KMS-11 (cell line): ENCODE data around the gene PARD3B.

ENCODE experiments used
- H2AFZ ChIP-seq: fragments of 200-600 bp; sonication (generic); 2 replicates; pipeline ENCODE4 v1.6.1; 2016; ENCODE audit warnings: antibody characterized with exemption, mixed run types, low read depth
- H3K27ac ChIP-seq: fragments of 200-600 bp; sonication (generic); 2 replicates; pipeline ENCODE4 v1.6.1; 2016; ENCODE audit warnings: mild to moderate bottlenecking, mixed run types
- H3K27me3 ChIP-seq: fragments of 200-600 bp; sonication (generic); 2 replicates; pipeline ENCODE4 v1.6.1; 2017; ENCODE audit warnings: mild to moderate bottlenecking, low read depth, mixed run types, moderate library complexity; ENCODE audit not compliant: insufficient read depth
- H3K36me3 ChIP-seq: fragments of 200-600 bp; sonication (generic); 2 replicates; pipeline ENCODE4 v1.6.1; 2017; ENCODE audit warnings: mild to moderate bottlenecking, mixed run types; ENCODE audit not compliant: insufficient read depth
- H3K4me1 ChIP-seq: fragments of 200-600 bp; sonication (generic); 2 replicates; pipeline ENCODE4 v1.6.1; 2016; ENCODE audit warnings: mild to moderate bottlenecking, low read depth, mixed run types; ENCODE audit not compliant: poor library complexity, severe bottlenecking
- H3K4me2 ChIP-seq: fragments of 200-600 bp; sonication (generic); 2 replicates; pipeline ENCODE4 v1.7.0; 2016; ENCODE audit warnings: mild to moderate bottlenecking, mixed run types
- H3K4me3 ChIP-seq: fragments of 200-600 bp; sonication (generic); IDR thresholded peaks from 2 replicates; pipeline ENCODE4 v1.6.1; 2017; ENCODE audit warnings: low read depth, low read length, mixed read lengths; ENCODE audit not compliant: insufficient read depth
- H3K79me2 ChIP-seq: fragments of 200-600 bp; sonication (generic); 2 replicates; pipeline ENCODE4 v1.6.1; 2016; ENCODE audit warnings: low read depth, mixed run types; ENCODE audit not compliant: insufficient read depth
- H3K9ac ChIP-seq: fragments of 200-600 bp; sonication (generic); 2 replicates; pipeline ENCODE4 v1.6.1; 2016; ENCODE audit warnings: mild to moderate bottlenecking, mixed run types
- H4K20me1 ChIP-seq: fragments of 200-600 bp; sonication (generic); 2 replicates; pipeline ENCODE4 v1.6.1; 2016; ENCODE audit warnings: mild to moderate bottlenecking, mixed run types; ENCODE audit not compliant: insufficient read depth
- TF ChIP-seq, protein P1 (sequence below): fragments of 200-600 bp; sonication (generic); conservative IDR thresholded peaks from 2 replicates; pipeline ENCODE4 v1.6.1; 2017; ENCODE audit warnings: low read depth, mild to moderate bottlenecking, antibody characterized with exemption, low read length, moderate library complexity, mixed read lengths

The PARD3B gene

DNA sequence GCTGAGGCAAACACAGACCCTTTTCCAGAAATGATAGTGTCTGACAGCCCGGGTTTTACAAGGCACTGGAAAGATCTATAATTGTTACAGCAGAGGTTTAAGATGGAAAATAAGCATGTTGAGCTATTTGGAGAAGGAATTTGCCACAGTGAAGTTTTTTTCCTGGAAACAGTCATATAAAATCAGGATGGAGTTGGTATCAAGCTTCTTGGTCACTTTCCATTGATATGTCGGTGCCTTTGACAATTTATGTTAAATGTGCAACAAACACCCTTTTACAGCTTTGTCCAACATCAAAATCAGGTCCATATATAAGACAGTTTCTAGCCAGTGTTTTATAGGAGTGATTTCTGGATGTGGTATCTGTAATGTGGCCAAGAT is 1019.9 kb downstream of the PARD3B start:
- Histone ChIP-seq H3K4me3 (no peak overlapping the region), H3K4me2 (no peak overlapping the region), H3K27me3 (no peaks in the 10 kb centered on the region), H3K4me1 (no peaks in the 10 kb centered on the region), H3K36me3 (no peaks in the 10 kb centered on the region), H3K79me2 (no peaks in the 10 kb centered on the region), H2AFZ (no peak overlapping the region), H3K27ac (no peak overlapping the region), H3K9ac (no peak overlapping the region), H4K20me1 (no peaks in the 10 kb centered on the region)
- TF ChIP-seq, protein P1, sequence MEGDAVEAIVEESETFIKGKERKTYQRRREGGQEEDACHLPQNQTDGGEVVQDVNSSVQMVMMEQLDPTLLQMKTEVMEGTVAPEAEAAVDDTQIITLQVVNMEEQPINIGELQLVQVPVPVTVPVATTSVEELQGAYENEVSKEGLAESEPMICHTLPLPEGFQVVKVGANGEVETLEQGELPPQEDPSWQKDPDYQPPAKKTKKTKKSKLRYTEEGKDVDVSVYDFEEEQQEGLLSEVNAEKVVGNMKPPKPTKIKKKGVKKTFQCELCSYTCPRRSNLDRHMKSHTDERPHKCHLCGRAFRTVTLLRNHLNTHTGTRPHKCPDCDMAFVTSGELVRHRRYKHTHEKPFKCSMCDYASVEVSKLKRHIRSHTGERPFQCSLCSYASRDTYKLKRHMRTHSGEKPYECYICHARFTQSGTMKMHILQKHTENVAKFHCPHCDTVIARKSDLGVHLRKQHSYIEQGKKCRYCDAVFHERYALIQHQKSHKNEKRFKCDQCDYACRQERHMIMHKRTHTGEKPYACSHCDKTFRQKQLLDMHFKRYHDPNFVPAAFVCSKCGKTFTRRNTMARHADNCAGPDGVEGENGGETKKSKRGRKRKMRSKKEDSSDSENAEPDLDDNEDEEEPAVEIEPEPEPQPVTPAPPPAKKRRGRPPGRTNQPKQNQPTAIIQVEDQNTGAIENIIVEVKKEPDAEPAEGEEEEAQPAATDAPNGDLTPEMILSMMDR, result no peak

DNA sequence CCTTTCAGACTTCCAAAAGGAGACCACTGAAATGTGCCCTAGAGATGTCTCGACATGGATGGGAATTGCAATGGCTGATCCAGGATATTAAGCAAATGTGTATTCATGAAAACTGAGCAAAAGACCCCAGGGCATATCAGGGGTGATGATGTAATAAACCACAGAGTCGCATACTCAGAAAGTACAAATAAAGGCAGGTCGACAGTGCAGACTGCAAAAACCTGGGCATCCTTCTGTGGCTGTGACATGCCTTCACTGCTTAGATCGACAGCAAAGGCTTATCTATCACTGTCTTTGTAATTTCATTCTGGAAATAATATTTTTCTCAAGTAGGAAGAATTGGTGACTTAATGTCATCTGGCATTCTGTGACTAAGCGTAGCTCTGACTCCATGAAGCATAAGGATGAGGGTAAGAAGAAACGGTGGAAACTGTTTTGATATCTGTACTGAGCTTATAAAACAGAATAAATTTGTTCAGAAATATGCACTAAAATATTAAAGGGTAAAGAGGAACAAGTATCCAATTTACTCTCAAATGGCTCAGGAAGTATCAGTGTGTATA is 1021.4 kb downstream of the PARD3B start:
- TF ChIP-seq, protein P1, result no peak
- Histone ChIP-seq H3K79me2 (no peaks in the 10 kb centered on the region), H2AFZ (no peak overlapping the region), H3K4me2 (no peak overlapping the region), H4K20me1 (no peaks in the 10 kb centered on the region), H3K27ac (no peak overlapping the region), H3K4me1 (no peaks in the 10 kb centered on the region), H3K27me3 (no peaks in the 10 kb centered on the region), H3K4me3 (no peak overlapping the region), H3K36me3 (no peaks in the 10 kb centered on the region), H3K9ac (no peak overlapping the region)

GRCh38 chr2:205568620-205569019 is 1023.3 kb downstream of the PARD3B start:
- no peak overlapping the region for H3K4me3 ChIP-seq
- no peak overlapping the region for H3K27ac ChIP-seq
- H3K36me3 ChIP-seq, result no peaks in the 10 kb centered on the region
- no peaks in the 10 kb centered on the region for H3K27me3 ChIP-seq
- H3K9ac ChIP-seq, result no peak overlapping the region
- H3K79me2 ChIP-seq, result no peaks in the 10 kb centered on the region
- no peaks in the 10 kb centered on the region for H4K20me1 ChIP-seq
- no peak overlapping the region for H2AFZ ChIP-seq
- H3K4me1 ChIP-seq, result no peaks in the 10 kb centered on the region
- no peak overlapping the region for H3K4me2 ChIP-seq
- TF ChIP-seq, protein P1, result no peak

DNA sequence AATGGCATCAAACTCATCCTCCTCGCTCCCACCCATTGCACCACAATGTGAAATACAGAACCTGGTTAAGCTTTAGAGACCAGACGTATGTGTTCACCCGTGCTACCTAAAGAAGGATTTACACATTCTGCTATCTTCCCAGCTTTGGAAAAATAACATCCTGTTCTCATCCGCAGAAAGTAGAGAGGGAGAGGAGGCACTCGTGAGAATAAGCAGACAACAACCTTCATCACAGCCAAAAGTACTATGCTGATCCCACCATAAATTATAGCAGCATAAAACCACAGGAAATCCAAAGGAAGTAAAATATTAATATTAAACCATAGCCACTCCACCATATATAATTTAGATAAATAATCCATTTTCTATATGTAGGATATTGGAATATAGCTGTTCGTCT is 1025.4 kb downstream of the PARD3B start:
- no peaks in the 10 kb centered on the region for H3K36me3 ChIP-seq
- no peak overlapping the region for H3K4me3 ChIP-seq
- no peaks in the 10 kb centered on the region for H3K79me2 ChIP-seq
- H4K20me1 ChIP-seq, result no peaks in the 10 kb centered on the region
- H2AFZ ChIP-seq, result no peak overlapping the region
- H3K27me3 ChIP-seq, result no peaks in the 10 kb centered on the region
- no peak overlapping the region for H3K27ac ChIP-seq
- H3K4me2 ChIP-seq, result no peak overlapping the region
- no peak overlapping the region for H3K9ac ChIP-seq
- H3K4me1 ChIP-seq, result no peaks in the 10 kb centered on the region
- TF ChIP-seq, protein P1, result no peak
